G401 (cell line): ENCODE measurements around the gene OR8J3. TPM values are rescaled to one million over a fixed set of nuclear protein-coding genes. Genes with fewer than 3 reads are reported as not detected.
"Not testable (repeated sequence)": the region's sequence is repeated elsewhere in the genome, so short reads cannot be mapped to it uniquely, and the experiment has no call there.

ENCODE experiments used
- DNase-seq: peaks from one replicate; pipeline ENCODE4 v3.0.0-alpha.2; 2015; ENCODE audit warnings: low spot score
- in situ Hi-C: cut with HindIII; loops from 2 replicates; pipeline ENCODE4 v1.10.0; 2016; ENCODE audit warnings: low sequenced_read_pairs, mixed read lengths
- total RNA-seq: library from RNA; depleted of rRNA; stranded (reverse); fragments of >200 nt; shearing (Covaris generic); gene quantifications from 2 replicates; pipeline ENCODE4 v1.2.3, GENCODE V29; 2014; rRNA removed

Gene OR8J3, protein sequence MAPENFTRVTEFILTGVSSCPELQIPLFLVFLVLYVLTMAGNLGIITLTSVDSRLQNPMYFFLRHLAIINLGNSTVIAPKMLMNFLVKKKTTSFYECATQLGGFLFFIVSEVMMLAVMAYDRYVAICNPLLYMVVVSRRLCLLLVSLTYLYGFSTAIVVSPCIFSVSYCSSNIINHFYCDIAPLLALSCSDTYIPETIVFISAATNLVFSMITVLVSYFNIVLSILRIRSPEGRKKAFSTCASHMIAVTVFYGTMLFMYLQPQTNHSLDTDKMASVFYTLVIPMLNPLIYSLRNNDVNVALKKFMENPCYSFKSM
- not detected in 2 replicates for total RNA-seq

DNA sequence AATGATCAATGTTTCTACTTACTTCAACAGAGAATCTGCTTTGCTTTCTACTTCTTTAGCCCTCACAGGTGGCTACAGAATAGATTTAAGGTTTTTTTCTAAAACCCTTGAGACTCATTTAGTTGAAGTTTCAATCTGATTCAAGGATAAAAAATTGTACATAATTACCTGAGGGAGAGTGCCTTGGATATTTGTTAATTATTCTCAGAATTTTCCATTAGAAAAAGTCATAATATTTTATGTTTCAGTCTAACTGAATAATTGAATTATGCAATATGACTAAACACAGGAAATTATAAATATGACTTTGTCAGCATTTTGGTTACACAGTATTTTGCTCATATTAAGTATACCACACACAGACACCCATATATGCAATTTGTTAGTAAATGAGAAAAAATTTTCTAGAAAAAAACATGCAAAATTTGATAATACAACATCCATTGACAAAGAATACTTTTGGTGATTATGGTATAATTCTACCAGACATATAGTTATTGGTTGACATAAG is at the start of gene OR8J3:
TSS of gene OR8J3 (minus strand) at position 51 of the 511 bp plus-strand sequence. CDS start 2,483 bp downstream, outside the sequence.
- DNase-seq = no peak
- in situ Hi-C loops = no loop called here

DNA sequence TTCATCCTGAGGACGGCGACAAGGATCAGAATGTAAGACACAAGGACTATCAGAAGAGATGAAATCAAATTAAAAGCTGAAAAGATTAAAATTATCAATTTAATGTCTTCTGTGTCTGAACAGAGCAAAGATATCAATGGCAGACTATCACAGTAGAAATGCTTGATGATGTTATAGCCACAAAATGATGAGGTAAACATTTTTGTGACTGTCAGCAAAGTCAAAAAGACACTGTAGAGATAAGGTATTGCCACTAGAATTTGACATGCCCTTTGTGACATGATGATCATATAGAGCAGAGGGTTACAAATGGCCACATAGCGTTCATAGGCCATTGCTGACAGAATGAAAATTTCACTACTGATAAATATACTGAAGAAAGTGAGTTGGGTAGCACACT is 48.6 kb upstream of the OR8J3 start:
- no peak for DNase-seq

DNA sequence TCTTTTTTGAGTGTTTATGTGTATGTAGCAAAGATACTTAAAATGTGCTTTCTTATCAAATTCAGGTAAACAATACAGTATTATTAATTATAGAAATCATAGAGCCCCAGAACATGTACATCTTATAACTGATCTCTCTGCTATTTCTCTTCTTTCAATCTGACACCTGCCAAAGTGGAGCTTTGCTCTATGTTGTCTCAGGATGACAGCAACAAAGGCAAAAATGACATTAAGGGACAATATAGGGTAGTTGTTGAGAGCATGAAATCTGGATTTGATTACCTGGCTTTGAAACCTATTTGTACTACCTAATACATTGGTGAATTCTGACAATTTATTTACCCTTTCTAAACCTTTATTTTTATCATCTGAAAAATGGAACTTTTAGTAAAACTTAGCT is 43.5 kb upstream of the OR8J3 start:
- in situ Hi-C loops = no loop called here
- DNase-seq = no peak

More for the DNA sequence above, 48.6 kb upstream of the OR8J3 start:
- in situ Hi-C loops = no loop called here

DNA sequence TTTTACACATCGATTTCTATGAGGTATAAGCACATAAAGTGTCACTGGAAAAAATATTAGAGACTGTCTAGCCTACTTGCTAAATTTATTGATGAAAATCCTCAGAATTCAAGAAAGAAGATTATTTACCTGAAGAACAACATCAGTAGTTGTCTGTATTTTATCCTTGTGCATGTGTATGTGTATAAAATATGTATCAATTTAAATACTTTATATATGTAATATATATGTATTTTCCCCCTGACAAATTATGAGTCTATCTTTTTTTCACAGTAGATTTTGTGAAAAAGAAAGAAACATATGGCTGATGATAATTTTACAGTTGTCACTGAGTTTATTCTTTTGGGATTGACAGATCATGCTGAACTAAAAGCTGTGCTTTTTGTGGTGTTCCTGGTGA is 36.3 kb upstream of the OR8J3 start, which contains the start of gene OR5J2:
TSS of gene OR5J2 (plus strand) at position 301 of the 400 bp plus-strand sequence. CDS start at position 301, 0 bp downstream.
- in situ Hi-C loops = no loop called here

DNA sequence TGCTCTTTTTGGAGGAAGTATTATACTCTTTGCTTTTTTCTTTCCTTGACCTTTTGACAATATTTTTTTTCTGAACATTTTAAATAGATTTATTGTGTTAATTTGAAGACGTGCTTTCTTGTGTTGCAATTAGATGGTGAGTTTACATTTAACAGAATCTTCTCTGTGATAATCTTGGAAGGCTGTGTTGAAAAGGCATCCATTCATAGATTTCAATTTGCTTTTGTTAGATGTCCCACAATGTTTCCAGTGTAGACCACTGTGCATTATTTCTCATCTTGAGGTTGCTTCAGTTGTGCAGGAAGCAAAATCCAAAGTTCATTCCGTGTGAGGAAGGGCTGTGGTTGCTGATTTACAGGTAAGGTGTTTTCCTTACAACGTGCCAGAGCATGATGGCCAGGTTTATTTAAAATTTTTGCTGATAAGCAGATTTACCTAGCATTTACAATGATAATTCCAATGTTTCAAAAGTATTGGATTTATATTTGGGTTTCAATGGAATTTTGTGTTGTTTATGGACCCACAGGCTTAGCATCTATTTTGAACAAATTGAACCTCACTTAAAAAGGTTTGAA is 32.3 kb upstream of the OR8J3 start:
- in situ Hi-C loops = no loop called here
- DNase-seq = no peak

More for the DNA sequence above, 36.3 kb upstream of the OR8J3 start, which contains the start of gene OR5J2:
- DNase-seq = no peak

DNA sequence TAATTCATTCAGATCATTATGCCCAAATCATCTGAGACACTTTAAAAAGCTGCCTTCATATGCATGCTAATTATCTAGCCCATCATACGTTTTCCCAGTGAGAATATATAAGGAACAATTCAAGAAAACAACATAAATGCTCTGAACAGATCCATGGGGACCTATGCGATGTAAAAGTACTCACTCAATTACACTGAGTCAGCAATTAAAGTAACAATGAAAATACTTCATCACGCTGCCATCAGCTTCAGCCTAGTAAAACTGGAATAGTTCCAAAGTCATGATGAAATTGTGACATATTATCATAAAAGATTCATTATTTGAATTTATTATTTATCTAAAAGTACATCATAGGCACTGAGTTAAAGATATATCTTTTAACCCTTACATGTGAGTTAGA is 23.8 kb upstream of the OR8J3 start:
- in situ Hi-C loops = no loop called here
- no peak for DNase-seq

DNA sequence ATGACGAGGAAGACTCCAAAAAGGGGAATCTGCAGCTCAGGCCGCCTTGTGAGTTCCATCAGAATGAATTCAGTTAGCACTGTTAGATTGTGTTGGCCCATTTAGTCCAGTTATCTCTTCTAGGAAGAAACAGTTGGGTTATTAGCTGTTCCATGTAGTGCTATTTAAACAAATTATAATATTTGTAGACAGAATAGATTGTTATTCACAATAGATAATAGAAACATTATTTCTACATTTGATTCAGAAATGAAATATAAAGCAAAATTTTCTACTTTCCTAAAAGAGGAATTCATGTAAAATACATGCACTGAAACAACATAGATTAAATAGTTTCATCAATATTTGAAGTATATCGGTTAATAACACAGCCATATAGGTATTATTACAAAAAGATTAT is 20.2 kb upstream of the OR8J3 start, which contains the start of gene OR8K5:
TSS of gene OR8K5 (minus strand) at position 101 of the 400 bp plus-strand sequence. CDS start at position 101, 0 bp downstream.
- no peak for DNase-seq
- in situ Hi-C loops = no loop called here

DNA sequence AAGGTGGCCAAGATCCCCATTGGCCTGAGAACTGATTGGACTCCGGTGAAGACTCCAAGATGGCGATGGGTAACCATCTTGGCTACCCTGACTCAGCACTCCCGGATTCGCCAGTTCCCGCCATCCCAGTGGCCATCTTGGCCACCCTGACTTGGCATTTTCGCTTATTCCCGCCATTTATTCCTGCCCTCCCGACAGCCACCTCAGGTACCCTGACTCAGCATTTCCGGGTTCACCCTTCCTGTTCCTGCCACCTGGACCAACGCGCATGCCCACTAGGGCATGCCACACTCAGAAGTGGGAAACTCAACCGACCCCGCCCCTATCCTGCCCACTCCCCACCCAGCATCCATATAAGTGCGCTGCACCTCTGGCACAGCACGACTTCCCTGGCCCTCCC is 12.3 kb upstream of the OR8J3 start:
- in situ Hi-C loops = no loop called here
- no peak for DNase-seq

DNA sequence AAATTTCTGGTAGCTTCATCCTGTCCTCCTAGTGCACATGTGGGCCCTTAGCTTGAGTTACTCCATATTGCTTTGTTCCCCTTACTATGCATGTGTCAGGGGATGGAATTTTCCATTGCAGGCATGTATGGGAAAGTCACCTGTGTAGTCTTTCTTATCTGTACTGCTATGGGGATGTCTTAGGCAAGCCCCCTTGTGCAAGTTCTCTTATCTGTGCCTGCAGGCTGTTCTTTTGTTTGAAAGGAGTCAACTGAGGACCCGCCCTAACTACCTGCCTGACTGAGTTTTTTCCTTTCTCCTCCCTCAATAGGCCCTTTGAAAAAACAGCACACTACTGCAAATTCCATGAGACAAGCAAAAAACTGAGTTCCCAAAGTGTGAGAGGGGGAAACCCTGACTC is 11.4 kb upstream of the OR8J3 start:
- in situ Hi-C loops = no loop called here
- DNase-seq = no peak

DNA sequence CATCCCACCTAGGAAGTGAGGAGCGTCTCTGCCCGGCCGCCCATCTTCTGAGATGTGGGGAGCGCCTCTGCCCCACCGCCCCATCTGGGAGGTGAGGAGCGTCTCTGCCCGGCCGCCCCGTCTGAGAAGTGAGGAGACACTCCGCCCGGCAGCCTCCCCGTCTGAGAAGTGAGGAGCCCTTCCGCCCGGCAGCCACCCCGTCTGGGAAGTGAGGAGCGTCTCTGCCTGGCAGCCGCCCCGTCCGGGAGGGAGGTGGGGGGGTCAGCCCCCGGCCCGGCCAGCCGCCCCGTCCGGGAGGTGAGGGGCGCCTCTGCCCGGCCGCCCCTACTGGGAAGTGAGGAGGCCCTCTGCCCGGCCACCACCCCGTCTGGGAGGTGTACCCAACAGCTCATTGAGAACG is 3.7 kb upstream of the OR8J3 start:
- DNase-seq, in situ Hi-C loops: not testable (repeated sequence)

DNA sequence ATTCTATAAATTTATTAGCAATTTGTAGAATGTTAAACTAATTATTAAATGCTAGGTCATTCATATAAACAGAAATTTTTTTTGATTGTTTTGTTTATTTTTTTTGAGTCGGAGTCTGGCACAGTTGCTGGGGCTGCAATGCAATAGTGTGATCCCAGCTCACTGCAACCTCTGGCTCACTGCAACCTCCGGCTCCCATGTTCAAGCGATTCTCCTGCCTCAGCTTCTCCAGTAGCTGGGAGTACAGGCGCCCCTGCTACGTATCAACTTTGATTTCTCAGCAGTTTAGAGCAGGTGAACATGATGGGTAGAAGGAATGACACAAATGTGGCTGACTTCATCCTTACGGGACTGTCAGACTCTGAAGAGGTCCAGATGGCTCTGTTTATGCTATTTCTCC is 17.9 kb downstream of the OR8J3 start, which contains the start of gene OR8H3:
TSS of gene OR8H3 (plus strand) at position 301 of the 400 bp plus-strand sequence. CDS start at position 301, 0 bp downstream.
- no peak for DNase-seq
- in situ Hi-C loops = no loop called here

DNA sequence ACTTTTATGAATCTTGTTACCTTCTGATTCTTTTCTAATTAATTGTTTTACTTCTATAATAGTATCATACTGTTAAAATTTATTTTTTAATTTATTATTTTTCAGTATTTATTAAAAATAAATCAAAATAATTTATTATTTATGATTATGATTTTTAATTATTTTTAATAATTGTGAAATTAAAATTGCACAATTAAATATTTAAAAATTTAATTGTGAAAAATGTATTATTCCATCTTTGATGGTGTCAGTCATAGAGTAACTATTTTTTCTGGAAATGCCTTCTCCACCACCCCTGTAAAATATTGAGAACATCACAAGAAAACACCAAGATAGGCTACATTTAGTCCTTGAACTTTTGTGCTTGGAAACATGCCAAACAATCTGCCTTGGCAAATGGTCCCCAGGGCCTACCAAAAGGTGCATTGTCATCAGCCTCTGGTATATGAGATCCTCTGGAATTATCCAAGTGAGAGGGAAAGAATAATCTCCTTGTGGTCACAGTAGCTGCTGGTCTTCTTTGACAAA is 36.7 kb downstream of the OR8J3 start, which contains the start of gene OR8H2:
TSS of gene OR8H2 (plus strand) at position 478 of the 528 bp plus-strand sequence. CDS start 1,356 bp downstream, outside the sequence.
- in situ Hi-C loops = no loop called here
- no peak for DNase-seq

DNA sequence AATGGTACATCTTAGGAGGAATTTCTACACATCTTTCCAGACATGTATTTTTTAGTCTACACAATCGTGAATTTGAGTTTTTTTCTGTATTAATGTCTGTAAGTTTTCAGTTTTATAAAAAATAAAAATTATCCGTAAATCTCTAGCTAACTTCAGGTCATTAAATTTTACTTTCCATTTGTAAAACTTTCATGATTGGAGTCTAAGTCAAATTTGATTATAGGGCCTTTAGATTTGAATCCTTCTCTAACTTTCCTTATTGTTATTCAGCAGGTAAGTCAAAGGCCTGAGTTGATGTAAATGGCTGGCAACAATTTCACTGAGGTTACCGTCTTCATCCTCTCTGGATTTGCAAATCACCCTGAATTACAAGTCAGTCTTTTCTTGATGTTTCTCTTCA is 47.0 kb downstream of the OR8J3 start, which contains the start of gene OR8I2:
TSS of gene OR8I2 (plus strand) at position 301 of the 400 bp plus-strand sequence. CDS start at position 301, 0 bp downstream.
- in situ Hi-C loops = no loop called here
- DNase-seq = no peak

DNA sequence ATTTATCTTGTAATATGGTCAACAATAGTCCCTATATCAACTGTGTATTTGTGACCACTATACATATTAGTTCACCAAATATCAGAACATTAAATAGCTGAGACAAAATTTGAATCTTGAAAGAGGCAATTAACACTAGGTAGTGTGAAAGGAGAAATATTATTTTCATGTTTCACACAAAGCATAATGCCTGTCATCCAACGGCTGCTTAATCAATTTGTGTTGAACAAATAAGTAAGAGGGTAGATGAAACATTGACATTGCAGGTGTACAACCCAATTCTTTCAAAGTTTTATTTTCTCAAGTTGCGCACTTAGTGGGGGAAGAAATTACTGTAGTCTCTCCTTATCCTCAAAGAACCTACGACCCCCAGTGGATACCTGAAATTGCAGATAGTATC is 50.3 kb downstream of the OR8J3 start:
- DNase-seq = no peak
- in situ Hi-C loops = no loop called here

Other genes with a start within 250 kb of the OR8J3 start
- not detected in 2 replicates for gene OR5W2, start 225.6 kb downstream of the OR8J3 start, total RNA-seq
- gene OR5I1, start 203.8 kb downstream of the OR8J3 start, total RNA-seq = not detected in 2 replicates
- not detected in 2 replicates for gene OR10AG1, start 170.3 kb downstream of the OR8J3 start, total RNA-seq
- not detected in 2 replicates for gene OR5F1, start 145.6 kb downstream of the OR8J3 start, total RNA-seq
- not detected in 2 replicates for gene OR5AS1, start 112.5 kb downstream of the OR8J3 start, total RNA-seq
- gene OR8I2, start 46.9 kb downstream of the OR8J3 start, total RNA-seq = not detected in 2 replicates
- gene OR8H2, start 36.5 kb downstream of the OR8J3 start, total RNA-seq = not detected in 2 replicates
- not detected in 2 replicates for gene OR8H3, start 17.8 kb downstream of the OR8J3 start, total RNA-seq
- gene OR8K5, start 20.1 kb upstream of the OR8J3 start, total RNA-seq = not detected in 2 replicates
- gene OR5J2, start 36.4 kb upstream of the OR8J3 start, total RNA-seq = not detected in 2 replicates
- not detected in 2 replicates for gene OR5T2, start 94.1 kb upstream of the OR8J3 start, total RNA-seq
- gene OR5T3, start 112.1 kb upstream of the OR8J3 start, total RNA-seq = not detected in 2 replicates
- gene OR5T1, start 134.0 kb upstream of the OR8J3 start, total RNA-seq = not detected in 2 replicates
- not detected in 2 replicates for gene OR8H1, start 152.1 kb upstream of the OR8J3 start, total RNA-seq
- not detected in 2 replicates for gene OR8K3, start 174.9 kb upstream of the OR8J3 start, total RNA-seq
- gene OR8K1, start 205.8 kb upstream of the OR8J3 start, total RNA-seq = not detected in 2 replicates
- not detected in 2 replicates for gene OR8J1, start 214.1 kb upstream of the OR8J3 start, total RNA-seq
- not detected in 2 replicates for gene OR8U1, start 235.4 kb upstream of the OR8J3 start, total RNA-seq